GM23248 (cell line): ENCODE results near the gene ITIH3.

Experiments
- EZH2 ChIP-seq: fragments of 200-600 bp; sonication (generic); IDR thresholded peaks from 2 replicates; pipeline ENCODE4 v1.6.1; 2018; ENCODE audit warnings: antibody characterized with exemption, mild to moderate bottlenecking; ENCODE audit not compliant: insufficient read depth, poor library complexity, severe bottlenecking
- EZH2phosphoT487 ChIP-seq: fragments of 200-600 bp; sonication (generic); IDR thresholded peaks from 2 replicates; pipeline ENCODE4 v1.6.1; 2018; ENCODE audit warnings: antibody characterized with exemption, moderate library complexity, mild to moderate bottlenecking, low read depth; ENCODE audit not compliant: insufficient read depth

- no peak for TF ChIP-seq EZH2
- TF ChIP-seq EZH2phosphoT487 = no peak
These were observed 51.3 kb downstream of the ITIH3 start for GRCh38 chr3:52845691-52846431.
